Mesenteric fat pad (tissue), 1 donor: ENCODE measurements around the gene DYNLT2. TPM values are rescaled to one million over a fixed set of nuclear protein-coding genes. Genes with fewer than 3 reads are reported as not detected.
"Not testable (repeated sequence)": the region's sequence is repeated elsewhere in the genome, so short reads cannot be mapped to it uniquely, and the experiment has no call there.

Experiments used
- DNase-seq: peaks from one replicate; pipeline ENCODE4 v3.0.0-alpha.2; 2020; ENCODE audit warnings: low spot score
- total RNA-seq: library from RNA; stranded (reverse); fragmentation: NEBNext Ultra II Directional; extraction: Animal tissue kit (Norgen Biotek cat#: 25700); gene quantifications from one replicate; pipeline ENCODE4 v1.2.1, GENCODE V29; 2021
- donor health status: DM: yes; HTN: yes; CAD: no.

DYNLT2 gene
- total RNA-seq, 1 donor from 2014 or later, result 0.71 TPM

DNA sequence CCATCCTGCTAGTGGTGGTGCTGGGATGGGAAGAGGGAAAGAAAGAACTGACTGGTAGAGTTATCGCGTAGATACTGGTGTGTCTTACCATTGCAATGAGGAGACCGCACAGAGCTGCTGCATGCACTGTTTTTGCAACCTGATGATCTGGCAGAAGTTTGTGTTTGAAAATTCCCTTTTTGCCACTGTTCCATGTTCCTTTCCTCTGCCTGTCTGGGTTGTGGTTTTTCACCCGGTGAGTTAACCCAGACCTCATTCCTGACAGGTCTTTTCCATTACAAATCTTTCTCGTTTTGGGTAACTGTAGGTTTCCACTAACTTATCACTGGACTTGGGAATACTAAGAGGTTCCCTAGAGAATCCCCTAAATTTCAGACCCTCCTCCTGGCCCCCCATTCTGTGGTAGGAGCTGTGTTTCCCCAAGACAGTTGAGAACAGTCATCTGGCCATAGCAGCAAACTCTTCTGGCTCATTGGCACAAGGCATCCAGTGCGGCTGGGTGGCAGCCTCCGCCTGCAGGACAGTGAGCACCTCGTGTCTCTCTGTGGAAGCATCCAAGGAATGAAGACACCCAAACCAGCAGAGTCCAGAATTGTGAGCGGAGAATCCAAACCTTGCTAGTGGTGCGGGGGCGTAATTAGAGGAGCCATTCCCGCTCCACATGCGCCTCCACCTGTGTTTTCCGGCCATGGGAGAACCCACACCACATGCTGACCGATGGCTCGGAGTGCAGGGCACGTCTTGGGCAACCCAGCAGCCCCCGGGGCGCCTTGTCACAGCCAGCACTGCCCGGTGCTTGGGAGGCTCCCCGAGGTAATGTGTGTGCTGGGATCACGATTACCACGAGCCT lies 32.8 kb upstream of the DYNLT2 start:
- peak; percentile 75 for DNase-seq

GRCh38 chr6:169783401-169783800 lies 32.0 kb upstream of the DYNLT2 start:
- peak; percentile 73 for DNase-seq

DNA sequence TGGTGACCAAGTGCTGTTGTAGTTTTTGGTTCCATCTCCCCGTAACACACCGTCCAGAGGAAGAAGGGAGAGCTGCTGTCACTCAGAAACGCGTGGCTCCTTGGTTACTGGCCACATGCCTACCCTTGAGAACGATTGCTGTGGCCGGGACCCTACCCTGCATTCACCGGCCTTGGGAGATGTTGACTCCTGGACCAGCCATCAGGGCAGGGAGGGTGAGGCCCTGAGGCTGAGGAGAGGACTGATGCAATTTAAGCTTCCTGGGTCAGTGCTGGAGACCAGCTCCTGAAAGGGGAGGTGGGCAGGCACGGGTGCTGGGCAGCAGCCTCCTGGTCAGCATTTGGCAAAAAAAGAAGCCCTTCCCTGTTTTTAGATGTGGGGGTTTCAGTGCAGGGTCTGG lies 31.6 kb upstream of the DYNLT2 start:
- no peak for DNase-seq

DNA sequence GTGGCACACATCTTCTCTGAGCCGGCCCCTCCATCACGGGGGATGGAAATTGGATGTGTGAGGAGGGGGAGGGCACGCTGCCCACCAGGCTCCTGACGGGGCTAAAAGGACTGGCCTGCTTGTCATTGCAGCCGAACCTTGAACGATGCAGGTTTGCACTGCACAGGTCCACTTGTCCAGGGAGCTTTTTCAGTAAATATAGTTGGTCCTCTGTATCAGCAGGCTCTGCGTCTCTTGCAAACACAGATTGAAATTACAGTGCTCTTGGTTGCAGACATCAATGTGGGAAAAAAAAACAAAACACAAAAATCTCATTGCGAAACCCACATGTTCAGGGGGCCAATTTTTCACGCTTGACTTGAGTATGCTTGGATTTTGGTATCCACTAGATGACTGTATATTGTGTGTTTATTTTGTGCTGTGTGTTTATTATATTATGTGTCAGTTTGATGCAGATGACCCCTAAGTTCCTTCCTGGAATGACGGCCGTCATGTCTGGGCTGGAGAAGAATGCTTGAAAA lies 29.3 kb upstream of the DYNLT2 start:
- peak; percentile 88 for DNase-seq

GRCh38 chr6:169779896-169780295 lies 28.5 kb upstream of the DYNLT2 start:
- DNase-seq, result no peak

- DNase-seq, result peak; percentile 30
Measured at GRCh38 chr6:169779092-169779815, 27.9 kb upstream of the DYNLT2 start.

- DNase-seq, result no peak
Measured at GRCh38 chr6:169778646-169779045, 27.3 kb upstream of the DYNLT2 start.

DNA sequence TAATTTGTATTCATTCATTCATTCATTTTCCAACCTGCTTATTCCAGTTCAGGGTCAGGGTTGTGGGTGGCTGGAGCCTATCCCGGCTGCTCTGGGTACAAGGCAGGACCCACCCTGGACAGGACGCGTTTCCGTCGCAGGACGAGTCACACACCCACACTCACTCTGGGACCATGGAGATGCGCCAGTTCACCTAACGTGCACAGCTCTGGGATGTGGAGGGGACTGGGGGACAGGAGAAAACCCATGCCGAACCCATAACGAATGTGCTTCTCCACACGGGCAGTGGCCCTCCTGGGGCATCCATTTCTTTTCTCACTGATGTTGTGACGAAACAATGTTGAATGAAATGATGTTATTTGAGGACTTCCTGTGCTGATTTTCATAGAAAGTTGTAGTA lies 26.5 kb upstream of the DYNLT2 start:
- no peak for DNase-seq

DNA sequence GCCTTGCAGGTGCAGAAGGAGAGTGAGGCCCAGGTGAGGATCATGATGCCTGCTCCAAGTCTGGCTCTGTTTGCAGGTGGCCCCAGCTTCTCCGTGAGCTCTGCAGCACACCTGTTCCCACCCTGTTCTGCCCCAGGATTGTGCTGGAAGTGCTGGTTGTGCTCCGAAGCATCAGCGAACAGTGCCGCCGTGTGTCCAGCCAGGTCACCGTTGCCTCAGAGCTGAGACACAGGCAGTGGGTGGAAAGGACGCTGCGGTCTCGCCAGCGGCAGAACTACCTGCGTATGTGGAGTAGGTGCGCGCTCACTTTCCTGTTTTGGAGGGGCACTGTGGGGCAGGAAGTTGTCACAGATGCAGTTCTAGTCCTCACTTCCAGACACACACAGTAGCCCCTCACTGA lies 25.0 kb upstream of the DYNLT2 start:
- DNase-seq, result no peak

- DNase-seq, result no peak
Measured at GRCh38 chr6:169775321-169775720, 23.9 kb upstream of the DYNLT2 start.

GRCh38 chr6:169774347-169774746 lies 23.0 kb upstream of the DYNLT2 start:
- no peak for DNase-seq

- no peak for DNase-seq
Measured at GRCh38 chr6:169766921-169767736, 15.8 kb upstream of the DYNLT2 start.

GRCh38 chr6:169766232-169766631 lies 14.9 kb upstream of the DYNLT2 start:
- no peak for DNase-seq

GRCh38 chr6:169765789-169766188 lies 14.4 kb upstream of the DYNLT2 start:
- DNase-seq, result not testable (repeated sequence)

DNA sequence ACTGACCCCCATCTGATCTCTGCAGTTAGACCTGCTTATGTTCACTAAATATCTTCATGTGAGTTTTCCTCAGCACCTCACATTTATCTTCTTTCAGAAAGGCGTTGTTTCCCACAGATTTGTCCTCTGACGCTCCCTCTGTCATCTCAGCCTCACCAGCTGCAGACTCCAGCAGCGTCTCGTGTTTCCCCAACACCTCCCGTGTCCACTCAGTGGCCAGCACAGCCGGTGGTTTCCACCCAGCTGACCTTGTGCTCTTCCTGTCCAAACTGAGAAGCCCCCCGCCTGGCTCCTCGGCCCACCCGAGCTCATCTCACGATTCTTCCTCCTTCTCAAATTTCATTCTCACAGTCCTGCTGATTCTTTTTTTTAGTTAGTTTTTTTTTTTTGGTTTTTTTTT lies 12.5 kb upstream of the DYNLT2 start:
- DNase-seq, result no peak

- DNase-seq, result no peak
Measured at GRCh38 chr6:169763308-169763707, 11.9 kb upstream of the DYNLT2 start.

GRCh38 chr6:169755162-169755561 lies 3.8 kb upstream of the DYNLT2 start:
- DNase-seq, result no peak

GRCh38 chr6:169752074-169752623 lies 777 bp upstream of the DYNLT2 start:
- DNase-seq, result no peak

GRCh38 chr6:169746556-169746955 lies 4.8 kb downstream of the DYNLT2 start:
- DNase-seq, result no peak

DNA sequence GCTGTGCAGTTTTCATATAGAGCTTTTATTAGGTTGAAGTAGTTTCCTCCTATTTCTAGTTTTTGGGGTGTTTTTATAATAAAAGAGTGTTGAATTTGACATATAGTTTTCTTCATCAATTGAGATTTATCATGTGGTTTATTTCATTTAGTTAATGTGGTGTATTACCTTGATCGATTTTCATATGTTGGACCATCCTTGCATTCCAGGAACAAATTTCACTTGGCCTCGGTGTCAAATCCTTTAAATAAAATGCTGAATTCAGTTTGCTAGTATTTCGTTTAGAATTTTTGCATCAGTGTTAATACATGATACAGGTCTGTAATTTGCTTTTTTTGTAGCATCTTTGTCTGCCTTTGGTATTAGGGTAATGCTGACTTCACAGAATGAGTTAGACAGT lies 6.0 kb downstream of the DYNLT2 start:
- no peak for DNase-seq

GRCh38 chr6:169741344-169741743 lies 10.0 kb downstream of the DYNLT2 start:
- no peak for DNase-seq
